H9 (cell line): ENCODE results near the gene CERS2. TPM values are rescaled to one million over a fixed set of nuclear protein-coding genes. Genes with fewer than 3 reads are reported as not detected.

Experiments
- DNase-seq: peaks from one replicate; pipeline ENCODE4 v3.0.0-alpha.2; 2017
- H2AFZ ChIP-seq: one replicate; pipeline ENCODE4 v1.6.1; 2013; ENCODE audit warnings: mild to moderate bottlenecking, low read length, control low read depth, moderate library complexity
- H2AK5ac ChIP-seq: 2 replicates; pipeline ENCODE4 v1.6.1; 2013; ENCODE audit warnings: low read length, control low read depth, mixed read lengths; ENCODE audit not compliant: insufficient read length
- H2BK120ac ChIP-seq: one replicate; pipeline ENCODE4 v1.6.1; 2013; ENCODE audit warnings: low read depth, mild to moderate bottlenecking, low read length, control low read depth, inconsistent platforms; ENCODE audit not compliant: poor library complexity, severe bottlenecking
- H2BK12ac ChIP-seq: 2 replicates; pipeline ENCODE4 v1.6.1; 2013; ENCODE audit warnings: low read length, control low read depth, mixed read lengths, low read depth; ENCODE audit not compliant: insufficient read length
- H2BK15ac ChIP-seq: 2 replicates; pipeline ENCODE4 v1.6.1; 2013; ENCODE audit warnings: low read depth, low read length, control low read depth
- H2BK20ac ChIP-seq: one replicate; pipeline ENCODE4 v1.6.1; 2013; ENCODE audit warnings: low read depth, mild to moderate bottlenecking, low read length, control low read depth, inconsistent platforms; ENCODE audit not compliant: poor library complexity, severe bottlenecking
- H2BK5ac ChIP-seq: 2 replicates; pipeline ENCODE4 v1.6.1; 2013; ENCODE audit warnings: low read length, control low read depth, mixed read lengths; ENCODE audit not compliant: insufficient read length
- H3K14ac ChIP-seq: 2 replicates; pipeline ENCODE4 v1.6.1; 2013; ENCODE audit warnings: low read length, control low read depth; ENCODE audit not compliant: insufficient read depth
- H3K18ac ChIP-seq: 2 replicates; pipeline ENCODE4 v1.6.1; 2013; ENCODE audit warnings: low read depth, mild to moderate bottlenecking, mixed read lengths, low read length, control low read depth; ENCODE audit not compliant: insufficient read length
- H3K23ac ChIP-seq: 2 replicates; pipeline ENCODE4 v1.6.1; 2013; ENCODE audit warnings: low read length, control low read depth, mixed read lengths, low read depth; ENCODE audit not compliant: insufficient read length
- H3K23me2 ChIP-seq: 2 replicates; pipeline ENCODE4 v1.6.1; 2013; ENCODE audit warnings: low read depth, mild to moderate bottlenecking, mixed read lengths, low read length, control low read depth; ENCODE audit not compliant: insufficient read length, poor library complexity, severe bottlenecking
- H3K27ac ChIP-seq: 2 replicates; pipeline ENCODE4 v1.5.1; 2013; ENCODE audit warnings: low read length, control low read depth, mixed read lengths, low read depth; ENCODE audit not compliant: insufficient read length
- H3K27me3 ChIP-seq: 2 replicates; pipeline ENCODE4 v1.6.1; 2013; ENCODE audit warnings: low read length, control low read depth, inconsistent platforms; ENCODE audit not compliant: insufficient read depth
- H3K4ac ChIP-seq: 2 replicates; pipeline ENCODE4 v1.6.1; 2013; ENCODE audit warnings: low read depth, mild to moderate bottlenecking, control low read depth, inconsistent platforms, low read length, moderate library complexity
- H3K4me1 ChIP-seq: 2 replicates; pipeline ENCODE4 v1.6.1; 2013; ENCODE audit warnings: low read length, control low read depth, inconsistent platforms; ENCODE audit not compliant: insufficient read depth
- H3K4me2 ChIP-seq: 2 replicates; pipeline ENCODE4 v1.6.1; 2013; ENCODE audit warnings: low read length, control low read depth, mixed read lengths; ENCODE audit not compliant: insufficient read length, insufficient read depth
- H3K56ac ChIP-seq: 2 replicates; pipeline ENCODE4 v1.6.1; 2013; ENCODE audit warnings: low read depth, mild to moderate bottlenecking, mixed read lengths, low read length, control low read depth; ENCODE audit not compliant: insufficient read length
- H3K79me1 ChIP-seq: 2 replicates; pipeline ENCODE4 v1.6.1; 2013; ENCODE audit warnings: low read depth, mild to moderate bottlenecking, moderate library complexity, low read length, control low read depth, inconsistent platforms; ENCODE audit not compliant: insufficient read depth, poor library complexity, severe bottlenecking
- H3K79me2 ChIP-seq: 2 replicates; pipeline ENCODE4 v1.6.1; 2013; ENCODE audit warnings: low read length, control low read depth, inconsistent platforms; ENCODE audit not compliant: insufficient read depth
- H3K9ac ChIP-seq: 2 replicates; pipeline ENCODE4 v1.6.1; 2013; ENCODE audit warnings: low read length, control low read depth, mixed read lengths; ENCODE audit not compliant: insufficient read length; ENCODE audit errors: extremely low read depth
- H3K9me3 ChIP-seq: one replicate; pipeline ENCODE4 v1.6.1; 2013; ENCODE audit warnings: low read depth, low read length, inconsistent platforms; ENCODE audit not compliant: control insufficient read depth
- H3T11ph ChIP-seq: one replicate; pipeline ENCODE4 v1.6.1; 2013; ENCODE audit warnings: mild to moderate bottlenecking, low read length, control low read depth, inconsistent platforms
- H4K20me1 ChIP-seq: one replicate; pipeline ENCODE4 v1.6.1; 2013; ENCODE audit not compliant: control insufficient read depth, insufficient read length, insufficient read depth
- H4K5ac ChIP-seq: 2 replicates; pipeline ENCODE4 v1.6.1; 2013; ENCODE audit warnings: low read depth, mild to moderate bottlenecking, mixed read lengths, low read length, control low read depth; ENCODE audit not compliant: insufficient read length
- H4K8ac ChIP-seq: replicated peaks from 2 replicates; pipeline ENCODE4 v1.6.1; 2013; ENCODE audit warnings: low read length, control low read depth, mixed read lengths, low read depth; ENCODE audit not compliant: insufficient read length
- H4K91ac ChIP-seq: 2 replicates; pipeline ENCODE4 v1.6.1; 2013; ENCODE audit warnings: low read depth, mild to moderate bottlenecking, moderate library complexity, mixed read lengths, low read length, control low read depth; ENCODE audit not compliant: insufficient read length
- H3K27ac Mint-ChIP-seq, 3 experiments: 2 replicates in 2 of 3; 3 replicates in 1 of 3; pipeline ENCODE4 v1.8.0; 2020 to 2021; ENCODE audit warnings: mixed read lengths in 3 of 3, mild to moderate bottlenecking in 1 of 3, moderate library complexity in 1 of 3
- H3K27me3 Mint-ChIP-seq: 2 replicates; pipeline ENCODE4 v1.8.0; 2021; ENCODE audit warnings: low read depth, mild to moderate bottlenecking, moderate library complexity, mixed read lengths
- H3K36me3 Mint-ChIP-seq, 3 experiments: 2 replicates in 2 of 3; 3 replicates in 1 of 3; pipeline ENCODE4 v1.8.0; 2020 to 2021; ENCODE audit warnings: low read depth in 3 of 3, mixed read lengths in 3 of 3; ENCODE audit not compliant: insufficient read depth in 1 of 3
- H3K4me1 Mint-ChIP-seq, 2 experiments: 2 replicates each; pipeline ENCODE4 v1.8.0; 2020; ENCODE audit warnings: mixed read lengths in 2 of 2
- H3K4me3 Mint-ChIP-seq, 2 experiments: 2 replicates in 1 of 2; 3 replicates in 1 of 2; pipeline ENCODE4 v1.8.0; 2020 to 2021; ENCODE audit warnings: mild to moderate bottlenecking in 2 of 2, mixed read lengths in 2 of 2, moderate library complexity in 1 of 2
- H3K9me3 Mint-ChIP-seq, 2 experiments: 2 replicates in 1 of 2; 3 replicates in 1 of 2; pipeline ENCODE4 v1.8.0; 2020; ENCODE audit warnings: mild to moderate bottlenecking in 2 of 2, mixed read lengths in 2 of 2, moderate library complexity in 1 of 2
- WGBS: extraction: QIAGEN DNeasy Blood & Tissue Kit; methylation state at CpG from one replicate; pipeline ENCODE4 v1.1.7; 2013; ENCODE audit warnings: missing lambda C conversion rate, low lambda C conversion rate, mixed read lengths; ENCODE audit not compliant: insufficient read length; ENCODE audit errors: extremely low coverage; 5-methylcytosine and 5-hydroxymethylcytosine counted together
- total RNA-seq: library from RNA; stranded (reverse); gene quantifications from 2 replicates; pipeline ENCODE4 v1.2.1, GENCODE V29; 2021
- TF ChIP-seq, protein P1 (sequence below): fragments of 200-600 bp; sonication (generic); conservative IDR thresholded peaks from 3 replicates; pipeline ENCODE4 v1.8.0; 2021; ENCODE audit warnings: antibody characterized with exemption, mild to moderate bottlenecking

The CERS2 gene
- total RNA-seq, 1 experiment from 2014 or later, result 201 TPM

DNA sequence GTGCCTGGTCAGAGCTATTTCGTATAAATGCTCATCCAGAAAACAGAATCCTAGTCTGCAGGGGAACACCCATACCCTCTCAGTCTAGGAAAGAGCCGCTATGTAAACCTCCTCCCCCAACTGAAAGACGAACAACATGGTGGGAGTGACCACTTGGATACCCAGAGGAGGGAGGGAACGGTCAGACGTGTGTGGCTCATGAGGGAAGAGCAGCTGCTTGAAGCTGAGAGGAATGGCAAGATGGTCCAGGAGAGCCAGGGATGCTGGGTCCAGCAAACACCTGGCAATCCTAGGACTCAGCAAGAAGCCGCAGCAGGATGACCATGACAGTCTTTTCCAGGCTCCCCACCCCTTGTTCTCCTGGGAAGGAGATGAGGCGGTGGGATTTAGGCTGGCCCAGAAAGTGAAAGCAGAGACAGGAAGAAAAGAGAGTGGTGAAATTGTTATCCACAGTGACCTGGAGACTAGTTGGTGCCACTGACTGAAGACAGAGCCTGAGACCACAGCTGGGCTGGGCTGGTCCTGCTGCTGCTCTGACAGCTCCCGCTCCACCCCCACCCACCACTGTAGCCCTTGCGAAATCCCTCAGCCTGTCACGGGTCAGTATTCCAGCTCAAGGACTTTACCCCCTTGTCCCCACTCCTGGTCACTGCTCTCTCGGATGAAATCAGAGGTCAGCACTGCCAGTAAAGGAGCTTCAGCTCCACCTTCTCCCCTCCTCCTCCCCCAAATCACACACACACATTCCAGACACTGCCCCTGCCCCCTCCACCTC is 3.6 kb downstream of the CERS2 start:
- no peak overlapping the region for H2BK12ac ChIP-seq
- H4K20me1 ChIP-seq, result no peaks in the 10 kb centered on the region

More for the DNA sequence above, 3.6 kb downstream of the CERS2 start:
- Histone ChIP-seq H3T11ph (no peak overlapping the region), H3K23ac (no peak overlapping the region), H3K56ac (no peak overlapping the region), H2AK5ac (no peak overlapping the region), H2AFZ (no peak overlapping the region), H3K9me3 (no peaks in the 10 kb centered on the region), H3K27ac (no peak overlapping the region), H3K18ac (no peak overlapping the region), H4K5ac (no peak overlapping the region), H3K4me2 (peak overlapping the region; percentile 72), H4K8ac (no peak overlapping the region), H2BK15ac (no peak overlapping the region), H2BK5ac (no peak overlapping the region), H3K23me2 (peaks cover 12% of the 10 kb centered on the region), H3K27me3 (no peaks in the 10 kb centered on the region), H3K79me2 (peaks cover 31% of the 10 kb centered on the region; the same call in 1 of the 2 replicates), H3K4me1 (peaks cover 8% of the 10 kb centered on the region), H3K14ac (no peak overlapping the region), H2BK20ac (no peak overlapping the region), H3K9ac (no peak overlapping the region), H2BK120ac (no peak overlapping the region), H4K91ac (no peak overlapping the region), H3K4ac (no peak overlapping the region), H3K79me1 (no peaks in the 10 kb centered on the region)
- no CpG with 5 or more reads among the region's 11 CpGs for WGBS
- no peaks in the 10 kb centered on the region for H3K9me3 Mint-ChIP-seq
- peak overlapping the region; percentile 79 to 96 (median 92); a peak in 5 of 7 replicates for H3K27ac Mint-ChIP-seq
- H3K4me1 Mint-ChIP-seq, result peaks cover 48 to 51% of the 10 kb centered on the region in 2 experiments
- H3K27me3 Mint-ChIP-seq, result no peaks in the 10 kb centered on the region
- peak overlapping the region; percentile 78 to 86 for H3K4me3 Mint-ChIP-seq
- no peak for DNase-seq
- H3K36me3 Mint-ChIP-seq, result peaks cover 29 to 35% (median 34%) of the 10 kb centered on the region in 3 experiments
- TF ChIP-seq, protein P1, sequence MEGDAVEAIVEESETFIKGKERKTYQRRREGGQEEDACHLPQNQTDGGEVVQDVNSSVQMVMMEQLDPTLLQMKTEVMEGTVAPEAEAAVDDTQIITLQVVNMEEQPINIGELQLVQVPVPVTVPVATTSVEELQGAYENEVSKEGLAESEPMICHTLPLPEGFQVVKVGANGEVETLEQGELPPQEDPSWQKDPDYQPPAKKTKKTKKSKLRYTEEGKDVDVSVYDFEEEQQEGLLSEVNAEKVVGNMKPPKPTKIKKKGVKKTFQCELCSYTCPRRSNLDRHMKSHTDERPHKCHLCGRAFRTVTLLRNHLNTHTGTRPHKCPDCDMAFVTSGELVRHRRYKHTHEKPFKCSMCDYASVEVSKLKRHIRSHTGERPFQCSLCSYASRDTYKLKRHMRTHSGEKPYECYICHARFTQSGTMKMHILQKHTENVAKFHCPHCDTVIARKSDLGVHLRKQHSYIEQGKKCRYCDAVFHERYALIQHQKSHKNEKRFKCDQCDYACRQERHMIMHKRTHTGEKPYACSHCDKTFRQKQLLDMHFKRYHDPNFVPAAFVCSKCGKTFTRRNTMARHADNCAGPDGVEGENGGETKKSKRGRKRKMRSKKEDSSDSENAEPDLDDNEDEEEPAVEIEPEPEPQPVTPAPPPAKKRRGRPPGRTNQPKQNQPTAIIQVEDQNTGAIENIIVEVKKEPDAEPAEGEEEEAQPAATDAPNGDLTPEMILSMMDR, result no peak
